DMS153 treated with DMSO at 0.1 percent for 48 hours (cell line): ENCODE results near the gene IL3.

ENCODE experiments used
- DNase-seq: peaks from one replicate; lab custom pipeline; 2025; ENCODE audit not compliant: unreplicated experiment; lab: John Stamatoyannopoulos, UW

The IL3 gene

DNA sequence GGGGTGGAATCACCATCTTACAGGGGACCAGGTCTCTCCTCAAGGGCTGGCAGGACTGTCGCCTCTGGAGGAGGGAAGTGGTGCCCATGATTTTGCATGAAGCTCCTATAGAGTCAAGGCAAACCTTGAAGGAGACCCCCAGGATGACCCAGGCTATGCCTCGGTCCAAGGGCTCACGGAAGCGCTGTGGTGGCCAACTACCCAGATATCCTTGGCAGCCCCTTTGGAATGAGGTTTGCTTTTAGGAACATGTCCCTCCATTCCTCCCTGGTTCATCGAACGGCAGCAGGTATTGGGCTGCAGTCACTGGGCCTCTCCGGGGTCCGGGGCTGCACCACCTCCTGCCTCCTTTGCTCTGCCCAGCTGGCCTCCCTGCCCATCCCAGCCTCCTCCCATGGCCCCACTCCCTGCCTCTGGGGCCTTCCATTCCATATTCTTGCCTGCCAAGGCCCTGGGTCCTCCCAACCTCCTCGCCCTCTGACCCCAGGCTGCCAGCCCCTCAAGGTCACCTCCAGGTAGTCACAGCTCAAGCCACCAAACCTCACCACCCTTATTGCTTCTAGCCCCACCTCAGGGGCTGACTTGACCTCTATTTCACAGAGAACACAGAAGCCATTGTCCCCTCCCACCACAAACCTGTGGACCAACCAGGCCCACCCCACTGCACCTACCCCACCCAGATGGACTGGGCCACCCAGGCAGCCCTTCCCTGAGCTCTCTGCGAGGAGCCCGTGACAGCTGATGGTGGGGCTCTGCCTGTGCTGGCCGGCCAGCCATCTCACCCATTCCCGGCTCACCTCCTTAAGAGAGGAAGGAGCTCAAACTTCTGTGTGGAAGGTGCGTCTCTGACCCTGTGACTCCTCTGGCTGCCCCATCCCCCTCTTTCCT is 3.6 kb upstream of the IL3 start:
- DNase-seq, result no peak

DNA sequence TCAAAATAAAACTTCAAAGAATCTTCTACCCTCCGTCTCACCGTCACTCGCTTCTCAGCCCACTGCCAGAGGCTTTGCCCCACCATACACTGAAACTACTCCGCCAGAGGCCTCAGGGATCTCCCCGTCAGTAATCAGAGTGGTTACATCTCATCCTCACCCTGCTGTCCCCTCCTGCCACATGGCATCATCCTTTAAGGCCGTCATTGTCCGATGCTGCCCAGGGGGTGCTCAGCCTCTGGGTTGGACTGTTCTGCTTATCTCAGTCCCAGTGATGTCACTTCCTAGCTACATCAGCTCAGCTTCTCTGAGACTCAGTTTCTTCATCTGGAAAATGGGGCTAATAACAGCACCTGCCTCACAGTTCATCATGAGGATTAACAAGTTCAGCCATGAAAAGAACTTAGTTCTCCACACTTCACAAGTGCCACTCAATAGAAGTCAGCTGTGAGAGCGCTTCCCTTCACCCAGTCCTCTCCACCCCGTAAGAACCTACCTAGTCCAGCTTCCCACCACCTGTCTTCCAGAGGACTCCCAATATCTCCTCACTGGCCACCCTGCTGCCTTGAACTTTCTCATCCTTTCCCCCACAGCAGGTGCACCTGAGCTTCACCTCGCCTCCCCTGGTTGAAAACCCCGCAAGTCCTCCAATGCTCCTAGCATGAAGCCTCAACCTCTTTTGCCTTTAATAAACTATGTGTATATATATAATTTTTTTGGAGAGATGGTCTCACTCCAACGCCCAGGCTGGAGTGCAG is 2.8 kb upstream of the IL3 start:
- no peak for DNase-seq

DNA sequence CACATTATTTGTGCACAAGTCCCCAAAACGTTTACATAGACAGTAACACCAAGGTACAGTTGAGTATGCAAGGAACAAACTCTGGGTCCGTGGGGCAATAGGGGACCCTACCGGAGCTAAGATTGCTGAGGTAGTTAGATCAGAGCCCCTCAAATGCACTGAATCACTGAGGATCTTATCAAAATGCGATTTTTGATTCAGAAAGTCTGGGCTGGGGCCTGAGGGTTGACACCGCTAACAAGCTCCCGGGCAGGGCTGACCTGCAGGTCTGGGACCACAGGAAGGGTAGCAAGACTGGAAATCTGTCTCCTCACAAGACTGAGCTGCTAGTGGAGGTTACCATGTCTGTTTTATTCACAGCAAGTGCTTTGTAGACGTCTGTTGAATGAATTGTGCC is 1.8 kb upstream of the IL3 start:
- no peak for DNase-seq

DNA sequence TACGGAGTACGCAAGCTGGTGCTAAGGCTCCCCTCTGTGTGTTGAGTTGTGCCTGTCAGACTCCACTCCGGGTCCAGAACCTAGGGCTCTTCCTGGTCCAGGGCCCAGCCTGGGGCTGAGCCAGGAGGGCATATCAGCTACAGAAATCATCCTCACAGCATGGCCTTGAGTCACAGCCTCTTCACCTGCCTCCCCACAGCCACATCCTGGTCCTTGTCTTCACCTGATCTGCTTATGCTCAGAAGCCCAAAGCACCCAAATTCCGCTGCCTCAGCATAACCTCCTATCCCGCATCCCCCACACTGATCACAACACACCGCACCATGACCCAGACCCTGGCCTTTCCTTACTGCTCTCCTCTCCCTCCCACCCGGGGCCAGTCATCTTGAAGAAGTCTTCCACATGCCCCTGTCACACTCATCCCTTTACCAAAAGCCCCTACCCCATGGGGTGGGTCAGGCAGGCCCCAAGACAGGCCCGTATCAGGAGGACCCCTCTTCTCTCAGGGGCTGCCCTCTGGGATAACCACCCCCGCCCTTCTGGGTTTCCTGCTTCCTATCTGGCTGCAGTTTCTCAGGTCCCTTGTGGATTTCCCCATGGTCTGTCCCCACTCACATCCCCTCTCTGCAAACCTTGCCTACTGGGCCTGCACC is 1.3 kb upstream of the IL3 start:
- no peak for DNase-seq

DNA sequence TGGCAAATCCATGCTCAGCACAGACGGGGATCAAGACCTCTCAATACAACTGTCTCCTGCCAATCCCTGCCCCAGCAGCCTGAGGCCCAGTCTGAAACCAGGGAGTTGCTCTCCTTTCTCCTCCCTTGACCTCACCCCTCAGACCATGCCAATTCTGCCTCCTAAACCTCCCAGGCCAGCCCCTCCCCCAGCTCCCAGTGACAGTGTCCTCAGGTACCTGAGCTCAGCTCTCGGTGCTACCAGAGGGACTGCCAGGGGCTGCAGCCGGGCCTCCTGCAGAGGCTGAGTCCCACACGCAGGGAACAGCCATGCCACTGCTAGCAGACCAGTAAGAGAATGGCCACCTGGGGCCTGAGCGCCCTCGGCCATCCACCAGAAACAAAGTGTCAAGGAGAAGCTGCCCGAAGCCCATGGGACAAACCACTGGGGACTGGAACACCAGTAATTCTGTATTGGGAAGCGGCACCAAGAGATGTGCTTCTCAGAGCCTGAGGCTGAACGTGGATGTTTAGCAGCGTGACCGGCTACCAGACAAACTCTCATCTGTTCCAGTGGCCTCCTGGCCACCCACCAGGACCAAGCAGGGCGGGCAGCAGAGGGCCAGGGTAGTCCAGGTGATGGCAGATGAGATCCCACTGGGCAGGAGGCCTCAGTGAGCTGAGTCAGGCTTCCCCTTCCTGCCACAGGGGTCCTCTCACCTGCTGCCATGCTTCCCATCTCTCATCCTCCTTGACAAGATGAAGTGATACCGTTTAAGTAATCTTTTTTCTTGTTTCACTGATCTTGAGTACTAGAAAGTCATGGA is 557 bp upstream of the IL3 start:
- DNase-seq, result no peak

DNA sequence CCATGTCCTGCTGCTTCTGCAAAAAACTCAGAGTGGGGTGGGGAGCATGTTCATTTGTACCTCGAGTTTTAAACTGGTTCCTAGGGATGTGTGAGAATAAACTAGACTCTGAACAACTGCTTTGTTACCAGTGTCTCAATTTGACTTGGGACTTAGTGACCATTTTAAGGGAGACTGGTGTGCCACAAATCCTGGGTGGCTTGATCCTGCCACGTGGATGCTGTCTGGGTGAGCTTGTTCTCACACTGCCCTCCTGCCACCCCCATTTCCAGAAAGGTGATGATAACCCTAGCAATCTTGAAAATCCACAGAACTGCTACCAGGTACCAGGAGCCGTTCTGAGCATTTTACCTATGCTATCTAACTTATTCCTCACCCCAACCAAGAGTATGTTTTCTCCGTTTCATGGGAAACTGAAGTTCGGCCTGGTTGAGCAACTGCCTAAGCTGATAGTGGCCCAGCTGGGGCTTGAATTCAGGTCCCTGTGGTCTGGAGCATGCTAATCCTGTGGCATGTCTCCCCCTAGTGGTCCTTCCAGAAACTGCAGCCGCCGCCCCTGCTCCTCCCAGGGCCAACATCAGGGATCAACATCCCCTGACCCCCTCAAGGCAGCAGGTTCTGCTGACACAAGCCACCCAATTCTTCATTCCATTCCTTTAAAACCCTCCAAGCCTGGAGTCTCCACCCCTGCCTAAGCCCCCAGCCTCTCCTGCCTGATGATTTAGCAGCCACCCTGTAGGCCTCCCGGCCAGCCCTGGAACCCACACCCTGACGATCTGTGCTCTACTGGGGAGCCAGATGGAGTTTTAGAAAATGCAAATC is 2.8 kb downstream of the IL3 start:
- DNase-seq, result no peak

DNA sequence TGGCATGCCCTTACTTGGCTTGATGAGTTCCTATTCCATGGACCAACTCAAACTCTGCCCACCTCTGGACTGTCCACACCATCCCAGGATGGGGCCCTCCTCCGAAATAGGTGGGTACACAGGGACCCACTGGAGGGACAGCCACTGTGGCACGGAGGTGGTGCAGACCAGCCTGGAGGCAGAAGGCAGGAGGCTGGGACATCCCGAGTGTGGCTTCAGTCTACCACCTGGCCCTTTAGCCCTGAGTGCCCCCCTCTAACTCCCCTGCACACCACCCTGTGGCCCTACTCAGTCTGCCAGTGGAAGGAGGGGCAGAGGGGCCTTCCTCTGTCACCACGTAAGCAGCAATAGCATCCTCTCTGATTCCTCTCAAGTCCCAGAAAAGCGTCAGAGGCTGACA is 3.7 kb downstream of the IL3 start:
- no peak for DNase-seq

DNA sequence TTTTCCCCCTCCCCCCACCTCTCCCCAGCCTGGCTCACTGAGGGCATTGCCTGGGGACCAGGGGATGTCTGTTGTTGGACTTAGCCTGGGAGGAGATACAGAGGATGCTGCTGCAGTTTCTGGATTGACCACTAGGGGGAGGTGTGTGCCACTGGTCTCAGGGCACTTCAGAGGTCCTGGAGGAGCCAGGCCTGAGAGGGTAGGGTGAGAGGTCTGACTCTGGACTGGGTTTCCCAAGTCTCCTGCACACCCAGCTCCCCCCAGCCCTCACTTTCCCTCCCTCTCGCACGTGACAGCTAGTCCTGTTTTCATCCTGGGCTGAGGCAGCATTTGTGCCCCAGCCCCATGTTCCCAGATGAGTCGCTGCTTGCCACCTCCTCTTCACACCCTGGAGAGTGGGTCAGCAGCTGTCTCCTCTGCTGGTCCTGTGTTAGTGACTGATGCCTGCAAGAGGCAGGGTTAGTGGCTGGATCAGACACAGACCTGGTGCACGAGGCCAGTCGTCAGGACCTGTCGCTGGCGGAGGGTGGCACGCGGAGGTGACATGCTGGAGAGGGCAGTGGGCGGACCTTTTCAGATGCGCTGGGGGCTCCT is 4.4 kb downstream of the IL3 start:
- DNase-seq, result peak; percentile 1

DNA sequence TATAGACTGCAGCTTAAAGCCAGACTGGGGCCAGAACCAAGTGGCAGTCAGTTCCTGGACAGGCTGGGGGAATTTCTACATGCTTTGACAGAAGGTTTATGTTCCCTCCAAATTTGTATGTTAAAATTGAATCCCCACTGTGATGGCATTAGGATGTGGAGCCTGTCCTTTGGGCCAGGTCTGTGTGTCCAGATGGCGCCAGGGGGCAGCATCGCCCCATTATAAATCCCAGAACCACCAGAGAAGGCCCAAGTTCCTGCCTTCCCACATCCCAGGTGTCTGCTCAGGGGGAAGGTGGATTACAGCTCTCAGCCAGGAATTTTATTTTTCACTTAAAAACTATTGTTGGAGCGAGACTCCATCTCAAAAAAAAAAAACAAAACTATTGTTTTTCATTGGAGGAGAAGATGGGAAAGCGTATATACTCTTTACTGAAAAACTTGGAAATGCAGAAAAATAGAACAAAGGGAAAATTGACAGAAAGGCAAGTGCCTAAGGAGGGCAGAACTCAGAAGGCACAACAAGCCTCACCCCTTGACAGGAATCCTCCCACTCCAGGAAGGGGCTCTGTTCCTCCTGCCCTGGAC is 5.0 kb downstream of the IL3 start:
- peak; percentile 18 for DNase-seq

DNA sequence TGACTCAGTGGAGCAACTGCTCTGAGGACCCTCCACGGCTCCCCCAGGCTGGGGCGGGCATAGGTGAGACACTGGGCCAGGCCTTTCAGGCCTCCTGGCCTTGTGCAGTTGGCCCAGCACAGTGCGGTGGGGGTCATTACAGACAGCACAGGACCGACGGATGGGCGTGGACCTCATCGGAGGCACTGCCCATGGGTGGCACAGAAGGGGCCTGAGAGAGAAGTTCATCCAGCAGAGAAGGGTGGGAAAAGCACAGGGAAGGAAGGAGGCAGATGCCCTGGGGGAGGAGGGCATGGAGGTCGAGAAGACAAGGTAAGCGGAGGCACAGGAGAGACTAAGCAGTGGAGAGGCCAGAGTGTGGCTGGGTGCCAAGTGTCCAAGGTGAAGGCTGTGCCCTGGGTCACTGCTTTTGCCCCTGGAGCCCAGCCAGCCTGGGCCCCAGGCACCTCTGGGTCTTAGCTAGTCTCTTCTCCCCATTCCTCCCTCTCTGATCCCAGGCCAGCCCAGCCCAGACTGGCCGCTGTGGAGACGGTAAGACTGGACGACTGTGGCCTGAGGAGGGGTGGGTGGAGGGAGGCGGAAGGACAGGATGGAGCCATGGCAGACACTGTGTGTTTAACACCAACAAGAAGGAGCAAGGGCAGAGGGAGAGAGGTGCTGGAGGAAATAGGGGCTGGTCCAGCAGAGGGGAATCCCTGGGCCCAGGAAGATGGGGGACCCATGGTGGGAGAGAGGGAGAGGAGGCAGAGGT is 5.7 kb downstream of the IL3 start:
- DNase-seq, result no peak

DNA sequence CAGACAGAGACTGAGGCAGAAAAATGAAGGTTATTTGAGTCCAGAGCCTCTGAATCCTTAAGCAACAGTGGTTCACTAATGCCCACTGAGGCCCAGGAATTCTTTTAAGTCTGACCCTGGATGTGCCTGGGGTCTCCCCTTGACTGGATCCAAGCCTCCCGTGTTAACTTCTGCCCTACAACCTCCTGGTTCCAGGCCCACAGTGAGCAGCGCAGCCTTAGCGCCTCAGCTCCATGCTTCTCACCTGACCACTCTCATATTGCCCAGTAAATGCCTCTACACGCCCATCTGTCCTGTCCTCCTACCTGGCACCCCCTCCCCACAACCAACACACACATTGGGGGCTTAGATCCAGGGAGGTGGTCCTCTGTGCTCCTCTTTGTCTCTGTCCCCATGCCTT is 6.4 kb downstream of the IL3 start:
- DNase-seq, result no peak

DNA sequence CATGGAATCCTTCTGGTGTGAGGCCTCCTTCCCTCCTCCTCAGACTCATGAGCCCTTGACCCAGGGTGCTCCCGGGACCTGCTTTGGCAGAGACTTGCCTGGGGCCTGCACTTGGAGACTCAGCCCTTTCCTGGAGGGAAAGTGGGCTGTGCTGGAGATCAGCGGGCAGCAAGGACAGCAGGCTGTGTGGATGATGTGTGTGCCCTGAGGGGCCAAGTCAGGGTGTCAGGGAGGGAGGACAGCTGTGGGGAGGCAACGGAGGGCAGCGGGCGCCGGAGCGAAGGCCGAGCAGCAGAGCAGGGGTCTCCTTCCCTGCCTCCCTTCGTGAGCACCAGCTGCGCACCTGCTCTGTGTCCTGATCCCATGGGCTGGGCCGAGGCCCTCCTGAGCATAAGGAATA is 7.0 kb downstream of the IL3 start:
- DNase-seq, result no peak

DNA sequence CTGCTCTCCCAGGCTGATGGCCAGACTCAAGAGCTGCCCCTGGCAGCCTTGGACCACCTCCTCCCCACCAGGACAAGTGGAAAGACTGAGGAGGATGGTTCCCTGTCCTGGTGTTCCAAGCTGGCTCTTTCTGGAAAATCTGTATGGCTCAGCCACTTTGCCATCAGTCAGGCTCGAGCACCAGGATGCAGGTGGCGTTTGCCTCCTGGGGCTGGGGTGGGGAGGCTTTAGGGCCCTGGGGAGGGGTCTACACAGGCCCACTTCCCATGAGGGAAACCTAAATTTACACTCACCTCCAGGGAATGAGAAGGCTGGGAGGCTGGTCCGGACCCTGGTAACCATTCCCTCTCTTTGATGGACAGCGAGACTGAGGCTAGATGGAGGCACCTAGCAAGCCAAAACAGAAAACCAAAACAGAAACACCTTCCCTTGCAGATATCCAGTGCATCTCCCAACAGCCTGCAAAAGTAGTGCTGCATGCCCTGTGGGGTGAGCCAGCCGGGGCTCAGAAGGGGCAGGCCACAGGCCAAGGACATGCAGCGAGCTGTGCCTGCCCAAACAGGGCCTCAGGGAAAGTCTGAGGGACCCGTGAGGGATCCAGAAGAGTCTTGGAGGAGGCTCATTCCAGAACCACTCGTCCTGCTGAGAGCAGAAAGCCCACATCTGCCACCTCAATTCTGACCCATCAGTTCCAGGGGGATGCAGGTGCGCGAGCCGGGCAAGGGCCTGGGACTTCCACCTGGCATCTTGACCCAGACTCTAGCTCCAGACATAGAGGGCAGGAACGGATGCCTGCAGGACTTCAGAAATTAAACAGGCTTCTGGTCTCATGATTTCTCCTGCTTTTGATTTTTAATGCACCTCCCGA is 7.7 kb downstream of the IL3 start:
- no peak for DNase-seq

DNA sequence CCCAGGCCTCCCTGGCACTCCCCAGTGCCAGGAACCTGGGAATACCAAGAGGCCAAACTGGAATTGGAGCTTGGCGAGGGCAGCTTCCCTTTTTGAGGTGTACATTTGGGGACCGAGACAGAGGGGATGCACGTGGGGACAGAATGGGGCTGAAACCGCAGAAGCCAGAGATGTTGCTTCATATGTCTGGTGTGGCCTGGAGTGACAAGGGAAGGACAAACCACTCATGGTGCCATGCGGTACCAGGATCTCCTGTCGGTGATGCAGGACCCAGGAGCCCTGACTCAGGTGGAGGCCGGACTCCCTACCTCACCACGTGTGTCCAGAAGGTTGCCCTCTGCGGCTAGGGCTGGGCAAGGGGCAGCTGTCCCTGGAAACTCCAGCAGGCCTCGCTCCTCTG is 9.1 kb downstream of the IL3 start:
- no peak for DNase-seq

DNA sequence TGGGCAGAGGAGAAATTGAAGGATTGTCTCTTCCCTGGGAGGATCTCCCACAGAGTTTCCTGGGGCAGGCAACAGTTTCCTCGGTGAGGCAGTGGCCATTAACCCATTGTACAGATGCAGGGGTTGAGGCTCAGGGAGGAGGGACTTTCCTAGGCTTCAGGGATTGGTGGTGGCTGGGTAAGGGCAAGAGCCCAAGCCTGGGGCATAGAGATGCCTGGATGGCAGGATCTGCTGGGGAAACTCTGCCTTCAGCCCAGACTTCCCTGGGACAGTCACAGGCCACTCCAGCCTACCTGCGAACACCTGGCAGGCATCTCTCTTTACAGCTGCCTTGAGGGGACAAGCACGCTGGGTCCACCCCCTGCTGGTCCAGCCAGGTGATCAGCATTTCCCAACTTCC is 9.5 kb downstream of the IL3 start:
- no peak for DNase-seq

DNA sequence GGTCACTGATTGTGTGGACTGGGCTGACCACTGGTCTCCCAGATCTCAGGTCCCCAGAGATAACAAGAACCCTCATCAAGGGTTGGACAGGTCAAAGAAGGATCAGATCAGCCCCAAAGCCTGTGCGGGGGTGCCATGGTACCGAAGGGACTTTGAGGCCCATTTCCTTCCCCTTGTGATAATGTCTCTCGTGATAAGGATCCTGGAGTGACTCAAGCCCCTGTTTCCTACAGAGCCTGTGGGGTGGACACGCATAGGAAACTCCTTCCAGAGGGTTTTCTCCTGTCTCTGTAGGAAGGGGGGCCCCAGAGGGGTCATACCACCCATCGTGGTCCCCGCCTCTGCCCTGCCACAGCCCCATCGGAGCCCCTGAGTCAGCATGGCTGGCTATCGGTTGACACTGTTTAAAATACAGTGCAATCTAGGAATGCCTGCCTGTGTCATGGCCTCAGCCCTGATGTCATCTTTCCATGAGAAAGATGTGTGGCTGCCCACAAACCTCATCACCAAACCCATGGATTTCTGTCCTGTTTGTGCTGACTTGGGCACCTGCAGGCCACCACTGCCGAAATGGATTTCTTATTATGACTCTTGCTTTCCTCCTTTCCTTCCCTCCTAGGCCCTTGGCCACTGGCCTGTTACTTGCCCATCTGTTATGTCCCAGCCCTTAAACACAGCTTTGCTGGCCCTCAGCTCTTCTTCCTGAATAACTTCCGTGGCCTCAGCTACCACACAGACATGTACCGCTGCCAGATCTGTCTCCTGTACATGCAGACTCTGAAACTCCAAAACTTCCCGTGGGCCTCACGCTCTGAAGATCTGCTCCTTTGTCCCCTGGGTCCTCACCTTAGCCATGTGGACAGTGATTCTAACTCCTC is 10.2 kb downstream of the IL3 start:
- no peak for DNase-seq

DNA sequence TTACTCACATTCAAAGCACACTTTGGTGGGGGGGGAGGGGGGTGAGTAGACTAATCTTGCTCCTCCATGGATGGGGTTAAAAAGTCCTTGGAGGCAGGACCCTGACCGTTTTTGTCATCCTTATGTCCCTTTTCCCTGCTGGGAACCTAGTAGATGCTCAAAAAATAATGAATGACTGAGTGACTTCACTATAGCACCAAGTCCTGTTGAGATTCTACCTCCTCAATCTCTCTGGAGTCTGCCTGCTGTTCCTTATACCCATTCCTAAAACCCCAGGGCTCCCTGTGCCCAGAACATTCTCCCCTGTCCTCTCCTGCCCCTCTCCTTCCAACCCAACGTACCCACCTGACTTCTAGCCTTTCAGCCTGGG is 10.9 kb downstream of the IL3 start:
- no peak for DNase-seq
